MM.1S (cell line): Measurements from ENCODE around the gene GPR158.

Experiments used
- CTCF ChIP-seq: fragments of 300-600 bp; sonication (generic); IDR thresholded peaks from 2 replicates; pipeline ENCODE4 v1.5.1; 2016; ENCODE audit warnings: antibody characterized with exemption, low read length, mixed read lengths
- EZH2 ChIP-seq: fragments of 300-600 bp; sonication (generic); optimal IDR thresholded peaks from 2 replicates; pipeline ENCODE3; 2017; ENCODE audit warnings: low read depth, mild to moderate bottlenecking, antibody characterized with exemption, low read length, mixed read lengths

GRCh38 chr10:25582961-25583360 lies 408.2 kb downstream of the GPR158 start:
- TF ChIP-seq CTCF (no peak), EZH2 (no peak)
